NCI-H2107 (cell line): ENCODE measurements around the gene SMIM23.

ENCODE experiments used
- DNase-seq: peaks from one replicate; lab custom pipeline; 2025; lab: John Stamatoyannopoulos, UW

SMIM23 gene

DNA sequence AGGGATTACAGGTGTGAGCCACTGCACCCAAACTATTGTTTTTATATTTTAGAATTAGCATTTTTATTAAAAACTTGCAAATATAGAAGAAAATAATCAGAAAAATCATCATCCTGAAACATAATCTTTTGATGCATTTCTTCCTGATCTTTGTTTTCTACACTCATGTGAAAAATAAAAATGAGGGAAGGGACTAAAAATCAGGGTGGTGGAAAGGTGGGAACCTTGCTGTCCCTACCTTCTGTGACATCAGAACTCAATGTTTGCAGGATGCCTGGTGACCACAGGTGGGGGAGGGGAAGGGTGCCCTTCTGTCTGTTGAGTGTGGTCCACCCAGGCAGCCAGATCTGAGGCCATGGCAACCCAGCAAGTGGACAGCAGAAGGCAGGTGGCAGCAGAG, at the start of gene SMIM23:
Gene SMIM23 (plus strand): TSS at position 301 of the 400 bp plus-strand sequence. CDS start 55 bp downstream, at position 356.
- no peak for DNase-seq

GRCh38 chr5:171736976-171737891, 48.4 kb upstream of the SMIM23 start:
- no peak for DNase-seq

- DNase-seq: no peak
Observed at GRCh38 chr5:171738501-171738900, 47.1 kb upstream of the SMIM23 start.

DNA sequence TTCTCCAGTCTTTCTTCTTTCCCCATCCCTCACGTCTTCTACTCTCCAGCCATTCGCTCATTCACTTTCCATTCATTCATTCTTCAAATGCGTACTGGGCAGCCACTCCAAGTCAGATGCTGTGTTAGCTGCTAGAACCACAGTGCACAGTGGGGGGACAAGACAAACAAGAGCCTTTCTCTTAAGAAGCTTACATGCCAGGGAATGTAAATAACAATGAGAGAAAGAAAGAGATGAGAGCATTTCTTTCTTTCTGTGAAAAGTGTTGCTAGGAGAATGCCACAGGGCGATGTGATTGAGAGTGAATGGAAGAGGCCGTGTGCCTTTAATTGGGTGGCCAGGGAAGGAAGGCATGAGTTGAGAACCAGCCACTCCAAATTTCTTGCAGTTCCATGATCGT, 46.3 kb upstream of the SMIM23 start:
- DNase-seq: no peak

- DNase-seq: no peak
Observed at GRCh38 chr5:171743436-171744076, 42.1 kb upstream of the SMIM23 start.

- no peak for DNase-seq
Observed at GRCh38 chr5:171744264-171744663, 41.4 kb upstream of the SMIM23 start.

DNA sequence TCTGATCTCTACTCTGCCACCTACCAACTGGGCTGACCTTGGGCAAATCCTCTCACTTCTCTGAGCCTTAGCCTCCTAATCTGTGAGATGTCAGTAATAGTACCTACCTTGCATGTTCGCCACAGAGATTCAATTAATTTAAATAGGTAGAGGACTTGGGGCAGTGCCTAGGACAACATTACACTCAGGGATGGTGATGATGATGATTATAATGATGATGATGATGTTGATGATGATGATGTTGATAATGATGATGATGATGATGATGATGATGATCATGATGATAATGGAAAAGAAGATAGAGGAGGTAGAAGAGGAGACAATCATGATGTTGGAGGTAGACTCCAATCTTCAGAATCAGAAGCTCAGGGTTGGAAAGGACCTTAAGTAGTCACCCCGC, 40.7 kb upstream of the SMIM23 start:
- DNase-seq: no peak

DNA sequence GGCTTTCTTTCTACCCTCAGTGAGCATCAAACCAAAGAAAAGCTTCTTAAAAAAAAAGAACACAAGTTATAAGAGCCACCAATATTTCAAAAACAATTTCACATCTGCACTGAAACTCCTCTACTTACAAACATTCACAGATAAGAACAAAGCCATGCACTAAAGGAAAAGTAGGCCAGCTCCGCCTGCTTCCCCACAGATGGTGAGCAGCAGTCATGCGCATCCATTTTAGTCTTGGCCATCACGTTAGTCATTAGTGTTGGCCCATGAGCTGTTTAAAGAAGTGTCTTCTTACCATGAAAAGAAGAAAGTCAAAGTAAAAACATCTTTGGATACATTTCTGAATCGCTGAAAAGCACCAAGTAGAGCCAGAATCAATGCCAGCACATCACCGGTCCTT, 40.0 kb upstream of the SMIM23 start:
- DNase-seq: no peak

GRCh38 chr5:171747061-171747859, 38.4 kb upstream of the SMIM23 start:
- DNase-seq: no peak

DNA sequence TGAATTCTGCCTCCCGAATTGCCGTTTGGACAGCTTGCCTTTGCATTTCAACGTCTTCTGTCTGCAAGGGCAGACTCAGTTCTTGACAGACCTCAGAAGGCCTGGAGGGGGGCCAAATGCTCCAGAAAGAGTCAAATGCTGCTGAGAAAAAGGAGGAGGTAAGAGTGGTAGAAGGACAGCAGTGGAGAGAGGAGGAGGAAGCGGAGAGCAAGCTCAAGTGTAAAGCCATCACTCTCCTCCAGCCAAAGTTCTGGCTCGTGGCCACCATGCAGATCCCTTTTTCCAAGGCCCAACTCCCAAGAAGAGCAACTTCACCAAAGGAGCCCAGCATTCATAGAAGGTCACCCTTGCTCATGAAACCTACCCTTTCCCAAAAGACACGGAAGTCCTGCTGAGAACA, 36.9 kb upstream of the SMIM23 start:
- DNase-seq: no peak

- DNase-seq: no peak
Observed at GRCh38 chr5:171749365-171749764, 36.3 kb upstream of the SMIM23 start.

DNA sequence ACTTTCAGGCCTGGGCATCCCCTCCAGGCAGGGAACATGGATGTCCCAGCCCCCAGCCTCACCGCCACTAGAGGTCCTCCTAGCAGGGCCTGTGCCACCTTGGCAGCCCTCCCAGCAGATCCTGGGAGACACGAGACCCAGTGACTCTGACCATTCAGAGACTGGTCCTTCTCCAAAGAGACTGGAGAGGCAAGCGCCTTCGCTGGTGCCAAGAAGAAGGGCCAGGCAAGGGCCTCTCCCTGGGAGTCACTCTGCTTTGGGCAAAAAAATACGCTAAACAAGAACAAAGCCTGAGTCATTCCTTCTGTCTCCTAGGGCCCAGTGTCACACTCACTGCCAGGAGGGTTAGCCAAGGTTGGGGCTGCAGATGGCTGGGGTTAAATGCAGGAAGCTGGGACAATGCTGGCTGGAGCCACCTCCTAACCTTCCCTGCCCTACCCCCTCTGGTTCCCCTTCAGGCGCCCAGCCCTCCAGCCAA, 35.3 kb upstream of the SMIM23 start:
- no peak for DNase-seq

DNA sequence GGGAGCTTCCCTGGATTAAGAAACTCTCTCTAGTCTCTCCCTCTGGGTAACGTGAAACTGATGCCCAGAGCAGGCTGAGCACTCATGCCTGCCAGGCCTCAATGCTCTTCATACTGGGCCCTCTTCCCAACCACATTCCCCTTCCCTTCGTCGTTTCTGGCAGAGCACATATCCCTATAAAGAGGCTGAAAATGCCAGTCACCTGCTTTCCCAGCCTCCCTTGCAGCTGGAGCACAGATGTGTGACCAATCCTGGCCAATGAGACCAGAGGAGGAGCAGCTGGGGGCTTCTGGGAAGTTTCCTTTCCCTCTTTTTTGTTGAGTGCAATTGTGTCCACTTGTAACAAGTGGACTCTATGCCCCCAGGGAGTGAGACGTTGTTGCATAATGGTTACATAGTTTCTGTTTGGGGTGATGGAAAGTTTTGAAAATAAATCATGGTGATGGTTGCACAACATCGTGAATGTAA, 30.2 kb upstream of the SMIM23 start:
- no peak for DNase-seq

DNA sequence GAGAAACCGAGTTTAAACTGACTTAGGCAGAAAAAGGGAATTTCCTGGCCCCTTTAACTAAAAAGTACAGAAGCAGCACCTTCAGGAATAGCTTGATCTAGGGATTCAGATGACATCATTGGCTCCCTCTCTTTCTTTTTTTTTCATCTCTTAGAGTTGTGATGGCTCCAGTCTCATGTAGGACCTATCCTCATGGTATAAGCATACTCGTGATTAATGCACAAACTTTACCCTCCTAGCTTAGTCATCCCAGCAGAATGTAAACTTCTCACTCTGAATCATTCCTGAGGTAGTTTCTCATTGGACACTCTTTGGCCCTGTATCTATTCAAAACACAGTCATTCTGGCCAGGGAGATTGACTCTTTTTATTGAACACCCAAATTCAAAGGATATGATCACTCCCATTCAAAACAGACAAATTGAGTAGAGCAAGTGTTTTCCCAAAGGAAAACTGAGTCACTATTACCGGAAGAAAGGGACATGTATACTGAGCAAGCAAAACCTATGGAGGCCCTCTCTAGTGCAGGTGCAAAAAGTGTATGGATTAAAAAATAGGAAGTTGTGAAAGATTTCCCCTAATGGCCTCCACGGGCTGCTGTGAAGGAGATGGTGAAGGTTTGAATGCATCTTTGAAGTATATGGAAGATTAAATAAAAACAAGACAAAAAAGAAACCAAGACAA, 27.6 kb upstream of the SMIM23 start:
- no peak for DNase-seq

- DNase-seq: no peak
Observed at GRCh38 chr5:171759777-171760176, 25.8 kb upstream of the SMIM23 start.

DNA sequence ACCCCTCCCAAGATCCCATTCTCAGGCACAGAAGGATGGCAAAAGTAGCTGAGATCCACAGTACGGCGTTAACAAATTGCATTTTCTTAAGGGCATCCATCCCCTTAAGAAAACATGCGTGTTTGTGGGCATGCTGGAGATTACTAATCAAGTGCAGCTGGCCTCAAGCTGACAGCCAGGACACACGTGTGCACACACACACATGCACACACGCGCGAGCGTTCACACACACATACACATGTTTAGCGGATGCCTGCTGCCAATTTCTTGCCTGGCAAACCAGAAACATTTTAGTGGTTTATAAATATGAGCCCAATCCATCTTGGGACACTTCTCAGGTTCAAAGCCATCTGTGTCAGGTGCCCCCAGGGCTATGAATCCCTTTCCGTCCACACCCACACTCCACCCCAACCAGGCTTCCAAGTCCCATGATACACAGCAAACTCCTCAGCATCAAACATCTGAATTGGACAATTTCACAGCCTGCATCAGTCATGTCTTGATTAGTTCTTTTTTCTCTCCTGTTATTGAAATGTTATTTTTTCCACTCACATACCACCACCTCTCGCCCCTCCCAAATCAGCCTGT, 23.5 kb upstream of the SMIM23 start:
- no peak for DNase-seq

- no peak for DNase-seq
Observed at GRCh38 chr5:171762903-171763302, 22.7 kb upstream of the SMIM23 start.

GRCh38 chr5:171764265-171764664, 21.4 kb upstream of the SMIM23 start:
- DNase-seq: no peak

DNA sequence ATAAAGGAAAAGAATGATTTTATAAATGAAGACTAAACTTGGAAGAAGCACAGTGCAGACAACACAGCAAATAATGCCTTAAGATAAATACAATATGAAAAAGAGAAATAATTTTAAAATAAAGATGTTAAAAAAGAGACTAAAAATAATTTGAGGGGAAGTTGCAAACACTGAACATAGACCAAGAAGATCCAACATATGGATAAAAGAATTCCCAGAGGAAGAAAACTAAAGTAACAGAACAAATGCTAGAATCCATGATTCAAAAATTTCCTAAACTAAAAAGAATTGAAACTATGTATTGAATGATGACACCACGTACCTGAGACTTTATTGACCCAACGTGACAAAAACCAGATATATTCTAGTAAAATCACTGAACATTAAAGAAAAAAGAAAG, 18.7 kb upstream of the SMIM23 start:
- no peak for DNase-seq

GRCh38 chr5:171770153-171770552, 15.5 kb upstream of the SMIM23 start:
- no peak for DNase-seq

- no peak for DNase-seq
Observed at GRCh38 chr5:171771856-171772255, 13.8 kb upstream of the SMIM23 start.
